RWPE2 (cell line): ENCODE measurements around the gene EVL.
"Not testable (repeated sequence)": the region's sequence is repeated elsewhere in the genome, so short reads cannot be mapped to it uniquely, and the experiment has no call there.

Experiments used
- ATAC-seq: fragments of 200-7000 bp; cut with Tn5 transposase; 3 replicates; pipeline ENCODE4 v1.9.1; 2021; ENCODE audit warnings: low read depth
- DNase-seq: peaks from one replicate; pipeline ENCODE4 v3.0.0-alpha.2; 2020; ENCODE audit warnings: low spot score
- H3K27ac ChIP-seq: fragments of 450-650 bp; 2 replicates; pipeline ENCODE4 v1.5.1; 2017; ENCODE audit warnings: mild to moderate bottlenecking; ENCODE audit not compliant: poor library complexity, severe bottlenecking
- H3K27me3 ChIP-seq: fragments of 250-450 bp; sonication (Bioruptor Pico); 2 replicates; pipeline ENCODE4 v1.5.1; 2021; ENCODE audit warnings: mild to moderate bottlenecking, moderate library complexity; ENCODE audit not compliant: insufficient read depth, poor library complexity, severe bottlenecking
- H3K36me3 ChIP-seq: fragments of 250-450 bp; sonication (Bioruptor Pico); 2 replicates; pipeline ENCODE4 v1.5.1; 2020; ENCODE audit warnings: low read depth, mild to moderate bottlenecking, moderate library complexity
- H3K4me1 ChIP-seq: fragments of 250-450 bp; sonication (Bioruptor Pico); 2 replicates; pipeline ENCODE4 v1.5.1; 2021; ENCODE audit warnings: mild to moderate bottlenecking, moderate library complexity; ENCODE audit not compliant: insufficient read depth, poor library complexity, severe bottlenecking
- H3K4me3 ChIP-seq: fragments of 250-450 bp; sonication (Bioruptor Pico); 2 replicates; pipeline ENCODE4 v1.5.1; 2021; ENCODE audit warnings: mild to moderate bottlenecking, moderate library complexity; ENCODE audit not compliant: severe bottlenecking
- H3K9me3 ChIP-seq: fragments of 250-450 bp; sonication (Bioruptor Pico); 2 replicates; pipeline ENCODE4 v1.5.1; 2021; ENCODE audit warnings: mild to moderate bottlenecking, moderate library complexity; ENCODE audit not compliant: severe bottlenecking
- TF ChIP-seq, protein P1 (sequence below): fragments of 450-650 bp; IDR thresholded peaks from one replicate; pipeline ENCODE4 v1.5.1; 2017; ENCODE audit warnings: mild to moderate bottlenecking, moderate library complexity; ENCODE audit not compliant: poor library complexity, severe bottlenecking

Gene EVL

DNA sequence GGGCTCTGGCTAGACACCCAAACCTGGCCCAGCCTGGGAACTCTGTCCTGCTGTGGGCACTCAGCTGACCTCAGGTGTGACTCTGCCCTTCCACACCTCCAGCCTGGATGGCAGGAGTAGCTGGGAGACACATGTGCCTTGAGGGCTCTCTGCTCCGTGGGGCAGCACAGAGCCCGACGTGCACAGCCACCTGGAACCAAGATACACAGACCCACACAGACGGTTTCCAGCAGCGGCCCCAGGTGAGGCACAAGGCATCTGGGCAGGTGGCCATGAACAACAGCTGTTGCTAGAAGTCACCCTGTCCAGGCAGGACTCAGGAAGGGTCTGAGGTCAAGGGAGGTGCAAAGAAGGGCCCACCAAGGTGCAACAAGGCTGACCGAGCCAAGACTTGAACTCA lies 88.3 kb downstream of the EVL start:
- TF ChIP-seq, protein P1, sequence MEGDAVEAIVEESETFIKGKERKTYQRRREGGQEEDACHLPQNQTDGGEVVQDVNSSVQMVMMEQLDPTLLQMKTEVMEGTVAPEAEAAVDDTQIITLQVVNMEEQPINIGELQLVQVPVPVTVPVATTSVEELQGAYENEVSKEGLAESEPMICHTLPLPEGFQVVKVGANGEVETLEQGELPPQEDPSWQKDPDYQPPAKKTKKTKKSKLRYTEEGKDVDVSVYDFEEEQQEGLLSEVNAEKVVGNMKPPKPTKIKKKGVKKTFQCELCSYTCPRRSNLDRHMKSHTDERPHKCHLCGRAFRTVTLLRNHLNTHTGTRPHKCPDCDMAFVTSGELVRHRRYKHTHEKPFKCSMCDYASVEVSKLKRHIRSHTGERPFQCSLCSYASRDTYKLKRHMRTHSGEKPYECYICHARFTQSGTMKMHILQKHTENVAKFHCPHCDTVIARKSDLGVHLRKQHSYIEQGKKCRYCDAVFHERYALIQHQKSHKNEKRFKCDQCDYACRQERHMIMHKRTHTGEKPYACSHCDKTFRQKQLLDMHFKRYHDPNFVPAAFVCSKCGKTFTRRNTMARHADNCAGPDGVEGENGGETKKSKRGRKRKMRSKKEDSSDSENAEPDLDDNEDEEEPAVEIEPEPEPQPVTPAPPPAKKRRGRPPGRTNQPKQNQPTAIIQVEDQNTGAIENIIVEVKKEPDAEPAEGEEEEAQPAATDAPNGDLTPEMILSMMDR: no peak
- Histone ChIP-seq H3K27ac (no peak overlapping the region), H3K4me3 (no peak overlapping the region), H3K36me3 (no peaks in the 10 kb centered on the region), H3K27me3 (peaks cover 6% of the 10 kb centered on the region), H3K4me1 (peaks cover 16% of the 10 kb centered on the region), H3K9me3 (no peaks in the 10 kb centered on the region)
- no peak for ATAC-seq
- DNase-seq: no peak

GRCh38 chr14:100155049-100155621 lies 89.9 kb downstream of the EVL start:
- H3K36me3 ChIP-seq: no peaks in the 10 kb centered on the region
- peaks cover 20% of the 10 kb centered on the region for H3K27me3 ChIP-seq
- TF ChIP-seq, protein P1: peak; percentile 69
- H3K9me3 ChIP-seq: no peaks in the 10 kb centered on the region
- peaks cover 14% of the 10 kb centered on the region for H3K4me1 ChIP-seq
- H3K4me3 ChIP-seq: no peak overlapping the region
- DNase-seq: no peak
- no peak for ATAC-seq
- H3K27ac ChIP-seq: no peak overlapping the region

GRCh38 chr14:100155756-100156616 lies 90.8 kb downstream of the EVL start:
- H3K27me3 ChIP-seq: peaks cover 21% of the 10 kb centered on the region
- ATAC-seq (no peak), DNase-seq (no peak)
- no peak overlapping the region for H3K27ac ChIP-seq
- TF ChIP-seq, protein P1: no peak
- H3K9me3 ChIP-seq: no peaks in the 10 kb centered on the region
- no peaks in the 10 kb centered on the region for H3K36me3 ChIP-seq
- no peak overlapping the region for H3K4me3 ChIP-seq
- H3K4me1 ChIP-seq: peaks cover 7% of the 10 kb centered on the region

DNA sequence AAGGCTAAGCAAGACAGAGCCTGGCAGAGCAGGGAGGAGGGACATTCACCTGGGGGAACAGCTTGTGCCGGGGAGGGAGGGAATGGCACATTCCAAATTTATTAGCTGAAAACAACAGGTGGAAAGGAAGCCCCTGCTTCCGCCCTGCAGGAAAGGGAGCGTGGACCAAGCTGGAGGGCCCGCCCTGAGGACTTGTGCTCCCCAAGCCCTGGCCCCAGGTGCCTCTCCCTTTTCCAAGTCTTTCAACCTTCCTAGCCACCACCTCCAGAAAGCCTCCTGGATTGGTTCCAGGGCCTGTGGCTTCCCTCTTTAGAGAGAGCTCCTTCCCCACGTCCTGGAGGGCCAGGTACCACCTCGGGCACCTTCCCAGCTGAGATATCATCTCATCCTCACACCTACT lies 91.6 kb downstream of the EVL start:
- TF ChIP-seq, protein P1: no peak

GRCh38 chr14:100157548-100158232 lies 92.5 kb downstream of the EVL start:
- H3K27ac ChIP-seq, H3K4me3 ChIP-seq, H3K9me3 ChIP-seq, ATAC-seq, H3K4me1 ChIP-seq, DNase-seq, H3K36me3 ChIP-seq: not testable (repeated sequence)
- peaks cover 21% of the 10 kb centered on the region for H3K27me3 ChIP-seq

More for the DNA sequence above, 91.6 kb downstream of the EVL start:
- Histone ChIP-seq H3K36me3 (no peaks in the 10 kb centered on the region), H3K27me3 (peaks cover 21% of the 10 kb centered on the region), H3K27ac (no peak overlapping the region), H3K4me3 (no peak overlapping the region), H3K9me3 (no peaks in the 10 kb centered on the region), H3K4me1 (no peaks in the 10 kb centered on the region)
- DNase-seq (no peak), ATAC-seq (no peak)
